ENCODE results near the gene PCDHGC4.
A peak's percentile ranks its signal among the peaks of the same experiment; 100 is the strongest.

PCDHGC4 gene

GRCh38 chr5:141489841-141490240, 5.0 kb downstream of the PCDHGC4 start:
- in situ Hi-C loops (cut with HindIII; ENCODE audit: low sequenced_read_pairs), result no loop called here
- no peak for TF ChIP-seq CTCF (IDR thresholded peaks at IDR 0.05; ENCODE audit: low read depth, low read length)
- DNase-seq (ENCODE audit: low read depth, low spot score), result no peak
- no peak overlapping the region for H3K4me3 ChIP-seq (ENCODE audit: low read depth, low read length)

- in situ Hi-C loops (cut with HindIII; ENCODE audit: low sequenced_read_pairs), result no loop called here
These were observed 5.4 kb downstream of the PCDHGC4 start for GRCh38 chr5:141490271-141490670.

GRCh38 chr5:141490771-141491170, 5.9 kb downstream of the PCDHGC4 start:
- no peak for TF ChIP-seq CTCF (IDR thresholded peaks at IDR 0.05; ENCODE audit: low read depth, low read length)
- no peak overlapping the region for H3K4me3 ChIP-seq (ENCODE audit: low read depth, low read length)
- DNase-seq (ENCODE audit: low read depth, low spot score), result no peak
- in situ Hi-C loops (cut with HindIII; ENCODE audit: low sequenced_read_pairs), result no loop called here

More at GRCh38 chr5:141490271-141490670, 5.4 kb downstream of the PCDHGC4 start:
- no peak for TF ChIP-seq CTCF (IDR thresholded peaks at IDR 0.05; ENCODE audit: low read depth, low read length)
- no peak for DNase-seq (ENCODE audit: low read depth, low spot score)
- no peak overlapping the region for H3K4me3 ChIP-seq (ENCODE audit: low read depth, low read length)

- in situ Hi-C loops (cut with HindIII; ENCODE audit: low sequenced_read_pairs), result no loop called here
- no peak overlapping the region for H3K4me3 ChIP-seq (ENCODE audit: low read depth, low read length)
- no peak for DNase-seq (ENCODE audit: low read depth, low spot score)
- no peak for TF ChIP-seq CTCF (IDR thresholded peaks at IDR 0.05; ENCODE audit: low read depth, low read length)
These were observed 6.7 kb downstream of the PCDHGC4 start for GRCh38 chr5:141491323-141492167.

- no peak for DNase-seq (ENCODE audit: low read depth, low spot score)
- in situ Hi-C loops (cut with HindIII; ENCODE audit: low sequenced_read_pairs), result no loop called here
- H3K4me3 ChIP-seq (ENCODE audit: low read depth, low read length), result no peak overlapping the region
- TF ChIP-seq CTCF (IDR thresholded peaks at IDR 0.05; ENCODE audit: low read depth, low read length), result no peak
These were observed 7.5 kb downstream of the PCDHGC4 start for GRCh38 chr5:141492168-141492885.

- no peak overlapping the region for H3K4me3 ChIP-seq (ENCODE audit: low read depth, low read length)
- in situ Hi-C loops (cut with HindIII; ENCODE audit: low sequenced_read_pairs), result no loop called here
- no peak for TF ChIP-seq CTCF (IDR thresholded peaks at IDR 0.05; ENCODE audit: low read depth, low read length)
- peak; percentile 72 for DNase-seq (ENCODE audit: low read depth, low spot score)
These were observed 8.9 kb downstream of the PCDHGC4 start for GRCh38 chr5:141493500-141494422.

Data from astrocyte of the spinal cord (primary cell).